Progenitor cell of endocrine pancreas (in vitro differentiated cells): ENCODE data around the gene TMEM63A. TPM values are rescaled to one million over a fixed set of nuclear protein-coding genes. Genes with fewer than 3 reads are reported as not detected.
"Not testable (repeated sequence)": the region's sequence is repeated elsewhere in the genome, so short reads cannot be mapped to it uniquely, and the experiment has no call there.

Source experiments
- DNase-seq: peaks from one replicate; pipeline ENCODE4 v3.0.0; 2021; ENCODE audit warnings: low spot score; ENCODE audit not compliant: unreplicated experiment
- H3K27ac Mint-ChIP-seq: 2 replicates; pipeline ENCODE4 v1.8.0; 2021; ENCODE audit warnings: mild to moderate bottlenecking, moderate library complexity, mixed read lengths
- H3K27me3 Mint-ChIP-seq: 2 replicates; pipeline ENCODE4 v1.8.0; 2021; ENCODE audit warnings: mixed read lengths
- H3K36me3 Mint-ChIP-seq: 2 replicates; pipeline ENCODE4 v1.8.0; 2022; ENCODE audit warnings: mixed read lengths; ENCODE audit not compliant: insufficient read depth
- H3K4me1 Mint-ChIP-seq: 2 replicates; pipeline ENCODE4 v1.8.0; 2021; ENCODE audit warnings: low read depth, mixed read lengths
- H3K4me3 Mint-ChIP-seq: 2 replicates; pipeline ENCODE4 v1.8.0; 2021; ENCODE audit warnings: low read depth, mild to moderate bottlenecking, moderate library complexity, mixed read lengths
- H3K9me3 Mint-ChIP-seq: 2 replicates; pipeline ENCODE4 v1.8.0; 2021; ENCODE audit warnings: low read depth, mixed read lengths
- CTCF ChIP-seq: fragments of 200-600 bp; sonication (generic); IDR thresholded peaks from one replicate; pipeline ENCODE4 v1.5.0; 2021; ENCODE audit warnings: antibody characterized with exemption, mild to moderate bottlenecking; ENCODE audit not compliant: unreplicated experiment
- total RNA-seq: library from RNA; stranded (reverse); gene quantifications from 2 replicates; pipeline ENCODE4 v1.2.1, GENCODE V29; 2021

Gene TMEM63A
- total RNA-seq, 1 donor from 2014 or later: 246 TPM

DNA sequence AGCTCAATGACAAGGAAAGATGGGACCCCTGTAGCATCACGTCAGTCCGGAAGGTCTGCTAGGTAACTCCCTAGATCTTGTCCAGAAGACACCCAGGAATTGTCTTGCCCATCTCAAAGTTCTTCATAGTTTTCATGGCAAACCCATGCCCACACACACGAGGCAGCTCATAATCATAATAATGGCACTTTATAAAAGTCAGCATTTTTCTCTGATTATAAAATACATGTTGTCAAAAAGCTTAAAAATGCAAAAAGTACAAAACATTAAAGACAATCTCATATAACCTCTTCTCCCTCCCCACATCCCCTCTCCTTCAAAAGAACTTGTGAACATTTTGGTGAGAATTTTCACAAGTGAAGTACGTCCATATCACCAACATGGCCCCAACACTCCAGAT lies 41.5 kb downstream of the TMEM63A start:
- no peak overlapping the region for H3K27ac Mint-ChIP-seq
- TF ChIP-seq CTCF: no peak
- peaks cover 9% of the 10 kb centered on the region for H3K36me3 Mint-ChIP-seq
- no peaks in the 10 kb centered on the region for H3K27me3 Mint-ChIP-seq
- no peak for DNase-seq
- H3K4me1 Mint-ChIP-seq: peaks cover 5% of the 10 kb centered on the region
- H3K9me3 Mint-ChIP-seq: no peaks in the 10 kb centered on the region
- no peak overlapping the region for H3K4me3 Mint-ChIP-seq

GRCh38 chr1:225840223-225840610 lies 42.0 kb downstream of the TMEM63A start:
- Mint-ChIP-seq H3K27ac (no peak overlapping the region), H3K27me3 (no peaks in the 10 kb centered on the region), H3K36me3 (peaks cover 7% of the 10 kb centered on the region)

GRCh38 chr1:225838793-225839192 lies 43.4 kb downstream of the TMEM63A start:
- no peak for TF ChIP-seq CTCF
- peaks cover 9% of the 10 kb centered on the region for H3K36me3 Mint-ChIP-seq
- H3K27ac Mint-ChIP-seq: no peak overlapping the region
- no peak for DNase-seq
- no peaks in the 10 kb centered on the region for H3K9me3 Mint-ChIP-seq
- no peak overlapping the region for H3K4me3 Mint-ChIP-seq
- no peaks in the 10 kb centered on the region for H3K27me3 Mint-ChIP-seq
- peaks cover 2% of the 10 kb centered on the region for H3K4me1 Mint-ChIP-seq

More at GRCh38 chr1:225840223-225840610, 42.0 kb downstream of the TMEM63A start:
- H3K4me1 Mint-ChIP-seq: peaks cover 2% of the 10 kb centered on the region
- no peaks in the 10 kb centered on the region for H3K9me3 Mint-ChIP-seq
- no peak overlapping the region for H3K4me3 Mint-ChIP-seq
- no peak for TF ChIP-seq CTCF
- no peak for DNase-seq

- not testable (repeated sequence) for H3K9me3 Mint-ChIP-seq, H3K4me3 Mint-ChIP-seq
These were observed 45.9 kb downstream of the TMEM63A start for GRCh38 chr1:225836296-225836695.

DNA sequence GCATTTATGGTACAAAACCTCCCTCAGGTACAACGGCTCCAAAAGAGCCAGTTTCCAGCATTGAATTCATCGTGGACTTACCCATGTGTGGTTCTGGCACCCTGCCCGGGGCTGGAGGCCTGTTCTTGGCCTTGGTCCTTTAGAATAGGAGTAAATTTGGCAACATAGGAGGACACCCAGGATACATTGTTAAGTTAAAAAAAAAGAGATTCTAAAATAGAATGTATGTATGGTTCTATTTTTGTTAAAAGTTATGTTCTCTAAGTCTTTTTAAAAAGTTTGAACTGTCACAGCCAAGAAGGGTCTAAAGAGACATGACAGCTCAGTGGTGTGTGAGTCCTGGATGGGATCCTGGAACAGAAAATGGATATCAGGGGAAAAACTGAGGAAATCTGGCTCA lies 46.3 kb downstream of the TMEM63A start:
- Mint-ChIP-seq H3K4me1 (no peaks in the 10 kb centered on the region), H3K4me3 (no peak overlapping the region), H3K36me3 (peaks cover 22% of the 10 kb centered on the region), H3K9me3 (no peaks in the 10 kb centered on the region), H3K27me3 (no peaks in the 10 kb centered on the region), H3K27ac (no peak overlapping the region)
- DNase-seq: no peak
- TF ChIP-seq CTCF: no peak

More at GRCh38 chr1:225836296-225836695, 45.9 kb downstream of the TMEM63A start:
- not testable (repeated sequence) for H3K27ac Mint-ChIP-seq, H3K4me1 Mint-ChIP-seq, DNase-seq, H3K27me3 Mint-ChIP-seq
- peaks cover 21% of the 10 kb centered on the region for H3K36me3 Mint-ChIP-seq

DNA sequence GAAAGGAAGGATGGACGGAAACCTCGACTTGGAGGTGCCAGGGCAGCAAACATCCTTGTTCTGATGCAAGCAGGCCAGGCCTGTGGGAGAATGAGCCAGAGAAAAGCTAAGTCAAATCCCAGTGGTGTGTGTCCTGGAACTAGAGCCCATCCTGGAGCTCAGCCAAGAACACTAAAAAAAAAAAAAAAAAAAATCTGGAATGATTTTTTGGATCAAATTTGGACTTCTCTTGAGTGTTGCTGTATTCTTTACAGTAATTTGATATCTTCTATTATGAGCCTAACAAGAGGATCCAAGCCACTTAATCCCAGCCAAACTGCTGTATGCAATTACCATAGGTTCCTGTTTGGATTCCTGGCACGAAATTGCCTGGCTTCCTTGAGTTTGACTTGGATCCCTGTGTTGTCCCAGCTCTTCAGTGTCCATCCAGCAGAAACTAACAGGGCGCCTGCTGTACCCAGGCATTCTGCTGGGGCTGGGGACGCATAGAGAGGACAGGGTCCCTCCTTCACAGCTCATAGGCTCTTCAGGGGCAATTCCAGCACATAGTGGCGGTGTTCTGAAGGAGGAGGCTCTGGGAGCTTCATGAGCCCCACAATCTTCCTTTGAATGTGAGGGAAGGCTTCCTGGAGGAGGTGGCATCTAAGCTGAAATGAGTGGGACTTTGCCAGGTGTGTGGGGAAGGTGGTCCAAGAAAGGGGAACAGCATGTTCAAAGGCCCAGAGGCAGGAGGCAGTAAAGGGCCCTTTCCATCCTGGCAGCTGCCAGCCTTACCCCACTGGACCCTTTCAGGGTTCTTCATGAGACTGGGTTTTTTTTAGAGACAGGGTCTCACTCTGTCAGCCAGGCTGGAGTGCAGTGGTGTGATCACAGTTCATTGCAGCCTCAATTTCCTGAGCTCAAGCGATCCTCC lies 47.5 kb downstream of the TMEM63A start:
- no peak for TF ChIP-seq CTCF
- H3K27me3 Mint-ChIP-seq: no peaks in the 10 kb centered on the region
- H3K27ac Mint-ChIP-seq: no peak overlapping the region
- no peaks in the 10 kb centered on the region for H3K4me1 Mint-ChIP-seq
- no peak for DNase-seq
- peaks cover 20% of the 10 kb centered on the region for H3K36me3 Mint-ChIP-seq
- no peaks in the 10 kb centered on the region for H3K9me3 Mint-ChIP-seq
- no peak overlapping the region for H3K4me3 Mint-ChIP-seq
